HFFc6 (cell line): ENCODE data around the gene RAB1B. TPM values are rescaled to one million over a fixed set of nuclear protein-coding genes. Genes with fewer than 3 reads are reported as not detected.
A peak's percentile ranks its signal among the peaks of the same experiment; 100 is the strongest.

ENCODE experiments used
- DNase-seq: peaks from one replicate; pipeline ENCODE4 v3.0.0-alpha.2; 2018
- H3K27ac Mint-ChIP-seq: 2 replicates; pipeline ENCODE4 v1.8.0; 2020; ENCODE audit warnings: mild to moderate bottlenecking, mixed read lengths
- H3K27me3 Mint-ChIP-seq: 2 replicates; pipeline ENCODE4 v1.8.0; 2021; ENCODE audit warnings: mild to moderate bottlenecking, moderate library complexity, mixed read lengths; ENCODE audit not compliant: insufficient read depth
- H3K36me3 Mint-ChIP-seq: 2 replicates; pipeline ENCODE4 v1.8.0; 2021; ENCODE audit warnings: low read depth, mixed read lengths
- H3K4me1 Mint-ChIP-seq: 2 replicates; pipeline ENCODE4 v1.8.0; 2020; ENCODE audit warnings: low read depth, mixed read lengths
- H3K4me3 Mint-ChIP-seq: 2 replicates; pipeline ENCODE4 v1.8.0; 2020; ENCODE audit warnings: mild to moderate bottlenecking, moderate library complexity, mixed read lengths
- H3K9me3 Mint-ChIP-seq: 2 replicates; pipeline ENCODE4 v1.8.0; 2020; ENCODE audit warnings: mild to moderate bottlenecking, mixed read lengths
- CTCF ChIP-seq: fragments of 200-600 bp; sonication (generic); IDR thresholded peaks from 2 replicates; pipeline ENCODE4 v1.5.0; 2021; ENCODE audit warnings: antibody characterized with exemption, mild to moderate bottlenecking
- long read RNA-seq: library from polyadenylated mRNA; unstranded; transcript quantifications from one replicate; pipeline ENCODE4 v2.0.0, GENCODE V29; 2019
- total RNA-seq, 6 experiments: library from RNA; stranded (reverse); fragmentation: NEBNext Ultra II Directional; extraction: Animal tissue kit (Norgen Biotek cat#: 25700); gene quantifications; 2 replicates in 1 of 6; 3 replicates in 5 of 6; pipeline ENCODE4 v1.2.3, GENCODE V29; 2021

RAB1B gene
- total RNA-seq: 100 to 1,000 TPM; 220 to 272 (median 246) TPM
- long read RNA-seq, transcript RAB1B-201 (6 exons, 2,007 nt): major isoform, 65 of 110 reads
- long read RNA-seq, partial matches to known transcripts: 3 of 110 reads
- long read RNA-seq, other reads (novel, unspliced or antisense): 42 of 110 reads

GRCh38 chr11:66268244-66268951 is at the start of gene RAB1B:
TSS of gene RAB1B (plus strand) at chr11:66268639. CDS start at chr11:66268680, 41 bp downstream.
- H3K36me3 Mint-ChIP-seq: peaks cover 25% of the 10 kb centered on the region
- peak; percentile 99 for DNase-seq
- peak within 1 kb of the TSS; percentile 95 for H3K27ac Mint-ChIP-seq
- H3K27me3 Mint-ChIP-seq: no peaks in the 10 kb centered on the region; the same call in none of the 2 replicates
- H3K9me3 Mint-ChIP-seq: no peaks in the 10 kb centered on the region
- peak within 1 kb of the TSS; percentile 96 for H3K4me3 Mint-ChIP-seq
- no peak for TF ChIP-seq CTCF
- H3K4me1 Mint-ChIP-seq: peaks cover 25% of the 10 kb centered on the region

GRCh38 chr11:66218846-66219620 is 49.4 kb upstream of the RAB1B start:
- H3K4me1 Mint-ChIP-seq: peaks cover 13% of the 10 kb centered on the region
- no peak for DNase-seq
- peaks cover 14% of the 10 kb centered on the region for H3K27me3 Mint-ChIP-seq
- no peak overlapping the region for H3K27ac Mint-ChIP-seq
- H3K9me3 Mint-ChIP-seq: no peaks in the 10 kb centered on the region
- H3K4me3 Mint-ChIP-seq: no peak overlapping the region
- 0 out of 2 replicates have a peak, but pooled peaks cover 16% of the 10 kb centered on the region for H3K36me3 Mint-ChIP-seq
- TF ChIP-seq CTCF: no peak

- Mint-ChIP-seq H3K27me3 (peaks cover 14% of the 10 kb centered on the region), H3K36me3 (0 out of 2 replicates have a peak, but pooled peaks cover 11% of the 10 kb centered on the region), H3K4me3 (no peak overlapping the region), H3K27ac (no peak overlapping the region), H3K4me1 (peaks cover 13% of the 10 kb centered on the region), H3K9me3 (no peaks in the 10 kb centered on the region)
- no peak for TF ChIP-seq CTCF
- no peak for DNase-seq
Measured at GRCh38 chr11:66219846-66220565, 48.4 kb upstream of the RAB1B start.

GRCh38 chr11:66220566-66220935 is 47.9 kb upstream of the RAB1B start:
- Mint-ChIP-seq H3K4me3 (no peak overlapping the region), H3K27ac (no peak overlapping the region; the same call in 1 of the 2 replicates), H3K4me1 (peaks cover 13% of the 10 kb centered on the region), H3K9me3 (no peaks in the 10 kb centered on the region), H3K36me3 (0 out of 2 replicates have a peak, but pooled peaks cover 11% of the 10 kb centered on the region), H3K27me3 (peaks cover 14% of the 10 kb centered on the region)
- TF ChIP-seq CTCF: no peak
- no peak for DNase-seq

- no peak for DNase-seq
- peaks cover 14% of the 10 kb centered on the region for H3K27me3 Mint-ChIP-seq
- TF ChIP-seq CTCF: no peak
- no peaks in the 10 kb centered on the region for H3K9me3 Mint-ChIP-seq
- H3K4me3 Mint-ChIP-seq: no peak overlapping the region
- H3K4me1 Mint-ChIP-seq: peaks cover 14% of the 10 kb centered on the region
- H3K27ac Mint-ChIP-seq: no peak overlapping the region; the same call in 1 of the 2 replicates
- 0 out of 2 replicates have a peak, but pooled peaks cover 10% of the 10 kb centered on the region for H3K36me3 Mint-ChIP-seq
Measured at GRCh38 chr11:66221012-66221411, 47.4 kb upstream of the RAB1B start.
